Activated CD8-positive, alpha-beta memory T cell treated with anti-CD3 and anti-CD28 coated beads for 1 hour (primary cell): Measurements from ENCODE around the gene C2orf72.
"Not testable (repeated sequence)": the region's sequence is repeated elsewhere in the genome, so short reads cannot be mapped to it uniquely, and the experiment has no call there.

Experiments used
- DNase-seq, 2 donors: peaks; one replicate each; pipeline ENCODE4 v3.0.0-alpha.2; 2020; ENCODE audit warnings: low read depth in 1 of 2; ENCODE audit errors: extremely low read depth in 1 of 2

The C2orf72 gene

DNA sequence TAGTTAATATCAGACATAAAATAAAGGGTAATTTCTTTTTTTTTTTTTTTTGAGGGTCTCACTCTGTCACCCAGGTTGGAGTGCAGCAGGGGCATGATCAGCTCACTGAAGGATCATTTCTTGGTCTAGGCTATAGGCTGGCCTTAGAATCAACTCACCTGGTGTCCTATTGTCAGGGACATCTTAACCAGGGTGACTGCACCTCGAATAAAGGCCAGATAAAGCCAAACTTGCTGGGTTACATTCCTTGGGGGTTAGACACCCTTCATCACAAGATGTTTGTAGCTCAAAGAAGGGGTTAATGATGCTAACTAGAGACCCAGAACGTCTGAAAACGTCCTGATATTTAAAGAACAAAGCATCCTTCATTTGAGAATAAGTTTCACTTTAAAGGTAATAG is 23.5 kb upstream of the C2orf72 start:
- DNase-seq = no peak

DNA sequence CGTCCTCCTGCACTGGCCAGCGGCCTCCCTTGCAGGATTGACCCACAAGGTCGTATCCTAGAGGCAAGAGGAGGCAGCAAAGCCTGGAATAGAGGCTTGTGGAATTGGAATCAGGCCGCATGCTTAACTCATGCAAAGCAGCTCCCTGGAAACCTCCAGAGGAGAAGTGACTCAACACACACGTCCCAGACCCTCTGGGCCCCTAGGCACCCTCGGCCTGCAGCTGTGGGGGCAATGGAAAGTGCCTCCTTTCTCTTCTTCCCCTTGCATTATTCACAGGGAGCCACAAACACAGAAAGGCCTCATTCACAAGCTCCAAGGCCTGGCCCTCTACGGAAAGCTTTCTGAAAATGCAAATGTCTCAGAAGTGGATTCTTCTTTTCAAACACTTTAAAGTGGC is 21.8 kb upstream of the C2orf72 start:
- DNase-seq = no peak

GRCh38 chr2:231015926-231016325 is 21.4 kb upstream of the C2orf72 start:
- DNase-seq = no peak

- no peak for DNase-seq
These were observed 20.6 kb upstream of the C2orf72 start for GRCh38 chr2:231016566-231017230.

- DNase-seq = no peak
These were observed 20.1 kb upstream of the C2orf72 start for GRCh38 chr2:231017231-231017598.

DNA sequence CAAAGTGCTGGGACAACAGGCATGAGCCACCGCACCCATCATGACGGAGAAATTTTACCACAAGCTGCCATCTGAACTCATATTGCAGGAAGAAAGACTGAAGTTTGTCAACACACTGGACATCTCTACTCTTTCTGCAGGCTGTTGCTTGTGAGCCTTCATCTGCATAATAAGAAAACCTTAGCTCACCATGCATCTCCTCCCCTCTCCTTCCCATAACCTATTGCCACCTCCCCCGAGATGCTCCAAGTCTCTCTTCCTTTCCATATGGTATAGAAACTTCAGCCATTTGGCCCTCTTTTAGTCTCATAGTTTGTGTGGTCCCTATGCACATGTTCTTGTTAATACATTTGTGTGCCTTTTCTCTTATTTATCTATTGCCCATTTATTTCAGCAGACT is 19.1 kb upstream of the C2orf72 start:
- DNase-seq = no peak

DNA sequence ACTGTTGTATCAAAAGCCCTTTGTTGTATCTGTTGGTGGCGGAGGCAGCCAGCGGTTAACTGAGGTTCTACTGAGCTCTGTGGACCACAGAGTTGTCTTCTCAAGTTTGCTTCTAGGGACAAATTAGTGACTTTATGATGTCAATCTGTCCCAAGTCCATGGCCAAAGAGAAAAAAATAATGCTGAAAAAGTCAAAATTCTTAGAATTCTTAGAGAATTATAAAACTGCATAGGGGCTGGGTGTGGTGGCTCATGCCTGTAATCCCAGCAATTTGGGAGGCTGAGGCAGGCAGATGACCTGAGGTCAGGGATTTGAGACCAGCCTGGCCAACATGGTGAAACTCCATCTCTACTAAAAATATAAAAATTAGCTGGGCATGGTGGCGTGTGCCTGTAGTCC is 12.3 kb upstream of the C2orf72 start:
- DNase-seq = not testable (repeated sequence)

GRCh38 chr2:231028889-231029288 is 8.4 kb upstream of the C2orf72 start:
- DNase-seq = no peak

GRCh38 chr2:231029563-231029962 is 7.8 kb upstream of the C2orf72 start:
- no peak for DNase-seq

- DNase-seq = no peak
These were observed 6.6 kb upstream of the C2orf72 start for GRCh38 chr2:231030725-231031124.

DNA sequence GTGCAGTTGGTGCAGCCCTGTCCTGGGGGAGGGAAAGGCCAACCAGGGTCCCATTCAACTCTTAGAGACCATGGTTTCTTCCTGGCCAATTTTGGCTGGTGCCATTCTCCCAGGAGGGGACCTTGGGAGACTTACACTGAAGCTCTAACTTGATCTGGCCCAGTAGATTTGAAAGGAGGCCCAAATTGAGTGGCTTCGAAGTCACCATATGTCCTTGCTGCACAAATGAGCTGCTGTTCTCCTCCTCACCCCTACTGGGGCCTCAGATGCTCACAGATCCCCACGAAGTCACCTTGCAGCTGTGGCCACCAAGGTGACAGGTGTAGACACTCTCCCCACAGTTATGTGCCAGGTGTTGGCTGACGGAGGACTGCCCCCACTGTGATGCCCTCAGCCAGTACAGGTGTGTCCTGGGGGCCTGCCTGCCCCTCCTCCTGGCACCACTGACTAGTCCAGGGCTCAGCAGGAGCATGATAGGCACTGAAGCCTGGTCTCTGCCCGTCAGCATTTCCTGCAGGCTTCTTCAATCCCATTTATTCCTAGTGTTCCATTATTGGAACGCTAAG is 4.7 kb upstream of the C2orf72 start:
- DNase-seq = no peak

- DNase-seq = no peak
These were observed 3.9 kb upstream of the C2orf72 start for GRCh38 chr2:231033147-231034132.

DNA sequence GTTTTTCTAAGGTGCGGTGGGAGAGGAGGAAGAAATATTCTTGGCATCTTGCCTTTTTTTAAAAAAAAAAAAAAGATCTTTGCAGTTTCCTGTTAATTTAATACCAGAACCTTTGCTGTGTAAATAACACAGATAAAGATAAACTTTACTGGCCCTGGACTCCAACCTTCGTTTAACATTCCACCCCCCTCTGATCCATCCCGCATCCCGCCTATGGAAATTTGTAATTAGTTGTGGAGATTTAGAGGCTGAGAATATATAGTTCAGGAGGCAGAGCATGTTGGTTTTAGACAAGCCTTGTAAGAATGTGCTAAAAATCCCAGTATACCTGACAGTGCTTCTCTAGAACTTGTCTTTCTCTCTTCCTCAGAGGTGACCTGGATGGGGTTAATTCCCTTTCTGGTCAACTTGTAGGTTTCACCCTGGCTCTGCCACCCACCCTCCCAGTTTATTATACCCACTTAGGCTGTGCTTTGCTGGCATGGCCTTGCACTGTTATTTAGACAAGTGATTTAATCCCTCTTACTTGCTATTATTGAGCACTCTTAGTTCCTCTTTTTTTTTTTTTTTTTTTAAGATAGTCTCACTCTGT is 2.9 kb upstream of the C2orf72 start:
- no peak for DNase-seq

- no peak for DNase-seq
These were observed 1.2 kb upstream of the C2orf72 start for GRCh38 chr2:231036131-231036530.

DNA sequence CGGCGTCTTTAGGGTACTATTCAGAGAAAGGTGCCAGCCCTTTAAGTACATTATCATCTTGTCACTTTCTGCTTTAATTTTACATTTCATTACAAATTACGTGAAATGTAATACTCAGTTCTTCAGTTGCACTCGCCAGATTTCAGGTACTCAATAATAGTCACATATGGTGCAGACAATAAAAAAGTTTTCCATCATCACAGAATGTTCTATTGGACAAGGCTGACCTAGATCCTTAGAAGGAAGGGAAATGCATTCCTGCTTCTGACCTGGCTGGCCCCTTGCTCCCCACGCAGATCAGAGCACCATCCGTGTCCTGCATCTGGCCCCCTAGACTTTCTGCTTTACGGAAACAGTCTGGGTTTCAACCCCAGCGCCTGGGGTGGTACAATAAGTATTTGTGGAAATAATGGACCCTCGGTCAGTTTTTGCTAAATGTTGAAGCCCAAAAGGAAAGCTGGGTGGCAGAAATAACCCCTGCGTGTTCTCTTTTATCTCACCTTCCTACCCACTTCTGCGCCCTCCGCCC is 681 bp upstream of the C2orf72 start:
- DNase-seq = no peak

DNA sequence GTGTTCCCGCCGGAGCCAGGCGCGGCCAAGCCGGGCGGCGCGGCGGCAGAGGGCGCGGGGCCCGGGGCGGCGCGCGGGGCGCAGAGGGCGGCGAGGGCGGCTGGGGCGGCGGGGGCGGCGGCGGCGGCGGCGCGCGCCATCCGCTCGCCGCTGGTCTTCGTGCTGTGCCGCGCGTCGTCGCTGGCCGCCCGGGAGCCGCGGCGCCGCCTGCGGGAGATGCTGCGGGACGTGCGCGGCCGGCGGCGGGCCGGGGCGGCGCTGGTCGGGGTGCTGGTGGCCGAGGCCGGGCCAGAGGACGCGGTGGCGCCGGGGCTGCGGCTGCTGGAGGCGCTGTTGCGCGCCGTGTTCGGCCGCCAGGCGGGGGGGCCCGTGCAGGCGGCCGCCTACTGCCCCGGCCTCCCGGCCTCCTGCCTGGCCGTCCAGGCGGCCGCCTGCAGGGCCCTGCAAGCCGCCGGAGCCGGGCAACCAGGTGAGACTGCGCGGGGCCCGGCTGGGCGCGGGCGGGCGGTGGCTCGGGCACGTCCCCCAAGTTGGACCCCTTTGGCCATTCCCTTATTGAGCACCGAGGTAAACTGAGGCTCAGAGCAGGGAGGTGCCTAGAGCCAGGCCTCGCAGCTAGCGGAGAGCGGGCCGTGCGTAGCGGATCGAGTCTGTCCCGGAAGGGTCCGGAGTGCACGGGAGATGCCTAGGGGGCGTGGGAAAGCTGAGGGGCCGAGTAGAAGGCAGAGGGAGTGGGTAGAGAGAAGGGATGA is 584 bp downstream of the C2orf72 start:
- no peak for DNase-seq

- DNase-seq = no peak
These were observed 1.4 kb downstream of the C2orf72 start for GRCh38 chr2:231038483-231039293.

DNA sequence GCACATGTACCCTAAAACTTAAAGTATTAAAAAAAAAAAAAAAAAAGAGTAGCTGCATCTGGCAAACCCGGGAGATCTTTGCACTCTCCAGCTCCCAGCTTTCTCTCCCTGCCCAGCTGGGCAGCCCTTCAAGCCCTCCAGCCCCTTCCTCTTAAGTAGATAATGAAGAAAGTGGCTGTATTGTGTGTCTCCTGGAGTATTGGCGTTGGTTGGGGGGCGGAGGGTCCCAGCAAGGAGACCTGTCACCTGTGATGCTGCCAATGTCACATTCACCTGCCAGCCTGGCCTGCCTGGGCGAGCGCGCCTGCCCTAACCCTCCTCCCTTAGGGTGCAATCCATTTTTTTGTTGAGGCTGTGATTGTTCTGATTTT is 2.0 kb downstream of the C2orf72 start:
- no peak for DNase-seq

- no peak for DNase-seq
These were observed 2.6 kb downstream of the C2orf72 start for GRCh38 chr2:231039821-231040364.
